Body of pancreas (tissue), 4 donors: ENCODE measurements around the gene RILPL2.

Experiments
- POLR2A ChIP-seq, 3 donors: fragments of 450-650 bp; IDR thresholded peaks; one replicate each; pipeline ENCODE4 v1.6.1; 2016; ENCODE audit warnings: antibody characterized with exemption in 3 of 3, mild to moderate bottlenecking in 2 of 3
- TF ChIP-seq, protein P1 (sequence below), 7 experiments: fragments of 450-650 bp in 4 of 7; fragments of 200-600 bp in 3 of 7; sonication (generic) in 3 of 7; IDR thresholded peaks; one replicate each; pipeline ENCODE4 v1.5.1; 2016 to 2019; ENCODE audit warnings: antibody characterized with exemption in 7 of 7

DNA sequence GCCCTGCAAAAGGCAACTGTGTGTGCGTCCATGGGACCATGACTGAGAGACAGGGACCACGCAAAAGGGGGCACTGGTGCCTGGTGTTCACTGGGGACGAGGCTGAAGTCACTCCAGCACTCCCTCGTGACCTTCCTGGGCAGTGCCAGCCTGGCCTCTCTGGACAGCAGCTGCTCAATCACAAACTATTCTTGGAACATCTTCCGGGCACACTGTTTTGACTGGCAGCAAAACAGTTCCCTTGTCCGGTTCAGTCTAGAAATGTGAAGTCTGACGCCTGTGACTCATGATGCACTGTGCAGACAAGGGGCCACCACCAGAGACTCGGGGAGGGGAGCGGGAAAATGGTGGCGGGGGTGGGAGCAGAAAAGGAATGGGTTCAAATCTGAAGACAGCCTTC lies 42.3 kb upstream of the RILPL2 start:
- TF ChIP-seq, protein P1, sequence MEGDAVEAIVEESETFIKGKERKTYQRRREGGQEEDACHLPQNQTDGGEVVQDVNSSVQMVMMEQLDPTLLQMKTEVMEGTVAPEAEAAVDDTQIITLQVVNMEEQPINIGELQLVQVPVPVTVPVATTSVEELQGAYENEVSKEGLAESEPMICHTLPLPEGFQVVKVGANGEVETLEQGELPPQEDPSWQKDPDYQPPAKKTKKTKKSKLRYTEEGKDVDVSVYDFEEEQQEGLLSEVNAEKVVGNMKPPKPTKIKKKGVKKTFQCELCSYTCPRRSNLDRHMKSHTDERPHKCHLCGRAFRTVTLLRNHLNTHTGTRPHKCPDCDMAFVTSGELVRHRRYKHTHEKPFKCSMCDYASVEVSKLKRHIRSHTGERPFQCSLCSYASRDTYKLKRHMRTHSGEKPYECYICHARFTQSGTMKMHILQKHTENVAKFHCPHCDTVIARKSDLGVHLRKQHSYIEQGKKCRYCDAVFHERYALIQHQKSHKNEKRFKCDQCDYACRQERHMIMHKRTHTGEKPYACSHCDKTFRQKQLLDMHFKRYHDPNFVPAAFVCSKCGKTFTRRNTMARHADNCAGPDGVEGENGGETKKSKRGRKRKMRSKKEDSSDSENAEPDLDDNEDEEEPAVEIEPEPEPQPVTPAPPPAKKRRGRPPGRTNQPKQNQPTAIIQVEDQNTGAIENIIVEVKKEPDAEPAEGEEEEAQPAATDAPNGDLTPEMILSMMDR (IDR thresholded peaks at IDR 0.05): no peak
- TF ChIP-seq POLR2A (IDR thresholded peaks at IDR 0.05): no peak
